Measurements from ENCODE around the gene RALGAPB. TPM values are rescaled to one million over a fixed set of nuclear protein-coding genes. Genes with fewer than 3 reads are reported as not detected.
"Not testable (repeated sequence)": the region's sequence is repeated elsewhere in the genome, so short reads cannot be mapped to it uniquely, and the experiment has no call there.

RALGAPB gene
- polyA plus RNA-seq, 1 donor: 20.0 TPM

DNA sequence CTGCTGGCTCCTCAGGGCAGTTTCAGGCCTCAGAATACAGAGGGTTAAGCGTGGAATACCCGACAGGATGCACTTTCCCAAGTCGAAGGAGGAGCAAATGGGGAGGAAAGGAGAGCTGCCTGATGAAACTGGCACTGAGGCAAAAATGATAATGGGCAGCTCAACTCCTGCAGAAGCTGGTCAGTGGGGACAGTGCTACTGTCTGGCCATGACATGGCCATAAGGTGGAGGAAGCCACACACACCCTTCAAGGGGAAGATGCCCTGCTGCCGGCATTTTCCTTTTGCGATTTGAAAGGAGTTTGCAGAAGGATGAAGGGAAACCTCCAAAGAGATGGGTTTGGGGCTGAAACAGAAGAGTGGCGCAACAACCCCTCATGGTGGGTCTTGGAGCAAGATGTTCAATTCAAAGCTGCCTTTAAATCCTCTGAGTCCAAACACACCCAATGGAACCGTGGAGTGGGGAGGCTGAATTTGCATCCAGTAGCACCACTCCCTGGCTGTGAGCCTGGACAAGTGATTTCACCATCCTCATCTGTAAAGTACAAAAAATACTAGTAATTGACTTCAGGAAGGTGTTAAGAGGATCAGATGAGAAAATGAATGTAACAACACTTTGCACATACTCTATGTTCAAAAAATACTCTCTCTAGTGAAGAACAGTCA lies 111.6 kb downstream of the RALGAPB start:
- DNase-seq (ENCODE audit: low read depth): no peak

DNA sequence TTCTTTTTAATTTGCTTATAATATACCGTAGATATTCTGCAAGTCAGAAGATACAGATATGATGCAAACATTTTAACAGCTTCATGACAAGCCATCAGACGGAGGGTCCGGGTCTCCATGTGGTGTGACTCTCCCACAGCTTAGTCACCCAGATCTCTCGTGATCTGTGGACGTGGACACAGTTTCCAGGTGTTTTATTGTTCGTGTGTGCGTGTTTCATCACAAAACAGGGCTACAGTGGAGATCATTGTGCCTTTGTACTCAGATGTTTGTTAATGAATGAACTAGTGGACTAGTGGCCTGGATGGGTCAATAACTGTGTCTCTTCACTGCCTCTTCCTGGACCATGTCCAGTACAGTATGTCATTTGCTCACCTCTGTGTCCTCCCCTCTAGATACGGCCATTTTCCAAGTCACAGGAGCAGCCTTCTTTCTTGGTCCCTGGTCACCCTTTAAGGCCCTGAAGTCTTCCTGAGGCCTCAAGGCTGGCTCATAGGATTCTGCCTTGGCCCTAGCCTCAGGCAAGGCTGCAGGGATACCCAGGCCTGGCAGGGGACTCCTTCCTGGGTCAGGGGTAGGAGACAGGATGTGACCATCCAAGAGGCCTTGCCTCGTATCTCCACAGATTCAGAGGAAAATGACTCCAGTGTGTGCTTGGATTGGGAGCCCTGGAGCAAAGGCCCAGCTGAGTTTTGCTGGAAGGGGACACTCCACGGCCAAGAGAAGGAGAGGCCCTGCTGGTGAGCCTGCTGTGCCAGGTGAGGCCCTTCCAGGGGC lies 112.9 kb downstream of the RALGAPB start:
- no peak for DNase-seq (ENCODE audit: low read depth)

DNA sequence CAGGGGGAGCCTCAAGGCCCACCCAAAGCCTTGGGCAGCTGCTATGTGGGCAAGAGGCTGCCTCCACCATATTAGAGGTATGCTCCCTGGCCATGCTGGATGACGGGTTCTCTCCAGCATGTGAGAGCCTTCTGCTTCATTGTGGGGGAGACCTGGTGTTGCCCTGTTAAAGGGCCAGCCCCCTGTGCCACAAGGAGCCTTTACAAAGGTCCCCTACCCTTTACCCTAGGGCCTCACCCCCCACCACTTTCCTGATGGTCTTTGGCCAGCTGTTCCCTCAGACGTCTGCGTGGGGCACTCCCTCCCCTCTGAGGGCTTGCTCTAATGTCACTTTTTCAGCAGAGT lies 113.5 kb downstream of the RALGAPB start:
- DNase-seq (ENCODE audit: low read depth): no peak

DNA sequence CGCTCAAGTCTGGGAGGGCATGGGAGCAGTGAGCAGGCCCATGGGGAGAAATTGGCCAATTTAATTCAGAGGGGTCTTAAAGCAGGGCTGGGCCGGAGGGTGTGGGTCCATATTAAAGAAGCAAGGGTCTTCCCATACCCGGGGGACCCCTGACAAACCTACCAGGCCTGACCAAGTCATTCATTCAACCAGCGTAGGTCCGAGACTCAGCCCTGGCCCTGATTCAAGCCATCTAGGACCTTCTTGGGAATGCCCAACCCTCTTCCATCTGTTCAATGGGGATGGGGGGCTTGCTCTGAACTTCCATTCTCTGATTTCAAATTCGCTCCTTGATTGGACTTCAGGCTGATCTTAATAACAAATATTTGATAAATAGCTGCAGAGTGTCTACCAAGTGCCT lies 115.7 kb downstream of the RALGAPB start:
- DNase-seq (ENCODE audit: low read depth): no peak

DNA sequence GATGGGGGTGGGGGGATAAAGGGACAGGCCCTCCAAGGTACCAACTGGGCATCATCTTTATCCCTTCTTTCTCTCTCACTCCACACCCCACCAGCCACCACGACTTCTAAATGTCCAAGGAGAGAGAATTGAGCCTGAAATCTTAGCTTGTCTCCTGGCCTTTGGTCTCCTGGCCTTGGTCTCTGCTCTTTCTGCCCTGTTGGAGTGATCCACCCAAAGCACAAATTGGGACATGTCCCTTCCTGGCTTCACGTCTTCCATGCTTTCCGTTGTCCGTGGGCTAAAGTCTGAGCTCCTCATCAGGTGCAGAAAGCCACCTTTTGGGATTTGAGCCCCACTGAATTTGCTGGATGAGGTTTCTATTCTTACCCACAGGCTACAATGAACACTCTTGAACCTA lies 116.7 kb downstream of the RALGAPB start:
- no peak for DNase-seq (ENCODE audit: low read depth)

DNA sequence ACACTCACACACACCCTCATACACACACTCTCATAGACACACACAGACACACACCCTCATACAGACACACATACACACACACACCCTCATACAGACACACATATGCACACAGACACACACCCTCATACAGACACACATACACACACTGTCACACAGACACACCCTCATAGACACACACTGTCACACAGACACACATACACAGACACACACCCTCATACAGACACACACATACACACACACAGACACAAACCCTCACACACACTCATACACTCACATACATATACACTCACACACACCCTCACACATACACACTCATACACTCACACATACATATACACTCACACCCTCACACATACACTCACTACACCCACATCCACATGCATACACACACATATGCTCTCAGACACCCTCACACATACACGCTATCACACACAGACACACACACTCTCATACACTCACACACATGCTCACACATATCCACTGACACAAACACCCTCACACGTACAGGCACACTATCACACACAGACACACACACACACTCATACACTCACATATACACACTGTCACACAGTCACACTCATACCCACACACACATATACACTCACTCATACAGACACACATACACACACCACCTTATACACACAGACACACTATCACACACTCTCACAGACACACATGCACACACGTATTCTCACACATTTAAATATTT lies 117.5 kb downstream of the RALGAPB start:
- DNase-seq (ENCODE audit: low read depth): no peak

DNA sequence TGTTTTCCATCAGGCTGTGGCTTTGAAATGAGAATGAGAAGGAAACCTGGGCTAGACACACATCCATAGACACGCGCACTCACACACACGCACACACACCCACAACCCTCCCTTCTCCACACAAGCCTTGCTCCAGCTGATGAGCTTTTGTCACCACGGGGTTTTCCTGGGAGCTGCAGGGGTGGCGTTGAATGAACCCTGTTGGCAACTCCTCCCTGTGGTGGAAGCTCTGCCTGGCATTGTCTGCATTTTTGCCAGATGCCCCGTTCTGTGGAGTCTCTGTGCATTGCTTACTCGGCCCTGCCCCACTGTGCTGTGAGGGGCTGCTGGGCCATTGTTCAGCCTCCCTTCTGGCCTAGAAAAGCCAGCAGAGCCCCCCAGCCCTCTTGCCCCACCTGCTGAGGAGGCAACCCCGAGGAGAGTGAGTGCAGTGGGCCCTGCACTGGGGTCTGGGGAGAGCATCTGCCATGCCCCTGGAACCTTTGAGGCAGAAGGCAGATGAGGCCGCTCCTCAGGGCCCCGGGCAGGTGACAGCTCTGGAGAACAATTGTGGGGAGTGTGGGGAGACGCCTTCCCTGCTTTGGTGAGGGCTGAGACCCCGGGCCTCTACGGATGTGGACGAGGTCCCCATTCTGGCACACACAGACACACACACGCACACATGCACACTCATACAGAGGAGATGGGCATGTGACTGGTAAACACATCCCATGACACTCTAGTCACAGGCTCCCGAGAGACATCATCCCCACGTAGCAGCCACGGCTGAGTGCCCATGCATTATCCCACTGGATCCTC lies 118.2 kb downstream of the RALGAPB start:
- no peak for DNase-seq (ENCODE audit: low read depth)

DNA sequence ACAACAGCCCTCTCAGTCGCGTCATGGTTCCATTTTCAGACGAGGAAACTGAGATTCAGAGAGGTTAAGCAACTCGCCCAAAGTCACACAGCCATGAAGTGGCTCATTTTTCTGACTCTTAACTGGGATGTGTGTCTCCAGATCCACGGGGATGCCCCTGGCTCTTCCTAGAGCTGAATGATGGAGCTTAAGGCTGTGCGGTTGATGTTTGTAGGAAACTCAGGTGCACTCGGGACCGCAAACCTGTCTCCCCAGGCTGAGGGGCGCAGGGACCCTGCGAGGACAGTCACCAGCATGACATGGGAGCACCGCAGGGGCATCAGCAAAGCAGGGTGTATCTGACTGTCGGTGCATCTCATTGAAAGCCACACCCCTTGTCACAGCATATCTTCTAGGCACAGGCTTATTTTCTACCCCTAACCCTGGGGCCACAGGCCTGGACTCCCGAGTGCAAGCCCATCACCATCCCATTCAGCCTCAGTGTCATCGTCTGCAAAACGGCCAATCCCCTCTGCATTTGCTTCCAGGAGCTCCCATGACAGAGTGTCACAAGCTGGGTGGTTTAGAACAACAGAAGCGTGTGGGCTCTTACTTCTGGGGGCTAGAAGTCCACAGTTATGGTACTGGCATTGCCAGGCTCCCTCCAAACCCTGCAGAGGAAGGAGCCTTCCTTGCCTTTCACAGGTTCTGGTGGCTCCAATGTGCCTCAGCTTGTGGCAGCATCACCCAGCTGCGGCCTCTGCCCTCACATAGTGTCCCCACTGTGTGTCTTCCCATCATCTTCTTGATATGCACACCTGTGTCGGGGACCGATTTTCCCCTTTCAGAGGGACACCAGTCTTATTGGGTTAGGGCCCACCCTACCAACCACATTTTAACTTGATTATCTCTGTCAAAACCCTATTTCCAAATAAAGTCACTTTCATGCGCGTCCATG lies 119.1 kb downstream of the RALGAPB start:
- no peak for DNase-seq (ENCODE audit: low read depth)

DNA sequence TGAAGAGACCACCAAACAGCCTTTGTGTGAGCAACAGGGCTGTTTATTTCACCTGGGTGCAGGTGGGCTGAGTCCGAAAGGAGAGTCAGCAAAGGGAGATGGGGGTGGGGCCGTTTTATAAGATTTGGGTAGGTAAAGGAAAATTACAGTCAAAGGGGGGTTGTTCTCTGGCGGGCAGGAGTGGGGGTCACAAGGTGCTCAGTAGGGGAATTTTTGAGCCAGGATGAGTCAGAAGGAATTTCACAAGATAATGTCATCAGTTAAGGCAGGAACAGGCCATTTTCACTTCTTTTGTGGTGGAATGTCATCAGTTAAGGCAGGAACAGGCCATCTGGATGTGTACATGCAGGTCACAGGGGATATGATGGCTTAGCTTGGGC lies 119.8 kb downstream of the RALGAPB start:
- DNase-seq (ENCODE audit: low read depth): not testable (repeated sequence)

DNA sequence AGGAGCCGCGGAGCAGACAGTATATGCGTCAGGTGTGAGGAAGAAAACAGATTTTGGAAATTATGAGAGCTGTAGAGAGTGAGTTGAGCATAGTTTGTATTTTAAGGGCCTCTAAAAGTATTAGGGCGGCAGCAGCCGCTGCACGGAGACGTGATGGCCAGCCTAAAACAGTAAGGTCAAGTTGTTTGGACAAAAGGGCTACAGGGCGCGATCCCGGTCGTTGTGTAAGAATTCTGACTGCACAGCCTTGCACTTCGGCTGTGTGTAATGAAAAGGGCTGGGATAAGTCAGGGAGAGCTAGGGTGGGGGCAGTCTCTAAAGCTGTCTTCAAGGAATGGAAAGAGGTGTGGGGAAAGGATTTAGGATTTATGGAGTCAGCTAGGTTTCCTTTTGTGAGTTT lies 121.6 kb downstream of the RALGAPB start:
- DNase-seq (ENCODE audit: low read depth): not testable (repeated sequence)

DNA sequence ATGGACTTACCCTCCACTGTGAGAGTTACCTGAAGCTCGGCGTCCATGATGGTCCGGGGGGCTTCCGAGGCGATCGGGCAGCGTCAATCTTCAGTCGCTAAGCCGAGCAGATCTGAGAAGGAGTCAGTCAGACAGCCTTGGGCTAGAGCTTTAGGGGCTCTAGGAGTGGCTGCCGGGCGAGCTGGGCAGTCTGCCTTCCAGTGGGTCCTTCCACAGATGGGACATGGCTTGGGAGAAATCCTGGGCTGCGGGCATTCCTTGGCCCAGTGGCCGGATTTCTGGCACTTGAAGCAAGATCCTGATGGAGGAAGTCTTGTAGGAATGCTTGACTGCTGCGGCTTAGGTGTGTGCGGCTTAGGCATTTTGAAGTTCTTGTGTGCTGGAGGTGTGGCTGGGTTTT lies 123.2 kb downstream of the RALGAPB start:
- DNase-seq (ENCODE audit: low read depth): not testable (repeated sequence)

DNA sequence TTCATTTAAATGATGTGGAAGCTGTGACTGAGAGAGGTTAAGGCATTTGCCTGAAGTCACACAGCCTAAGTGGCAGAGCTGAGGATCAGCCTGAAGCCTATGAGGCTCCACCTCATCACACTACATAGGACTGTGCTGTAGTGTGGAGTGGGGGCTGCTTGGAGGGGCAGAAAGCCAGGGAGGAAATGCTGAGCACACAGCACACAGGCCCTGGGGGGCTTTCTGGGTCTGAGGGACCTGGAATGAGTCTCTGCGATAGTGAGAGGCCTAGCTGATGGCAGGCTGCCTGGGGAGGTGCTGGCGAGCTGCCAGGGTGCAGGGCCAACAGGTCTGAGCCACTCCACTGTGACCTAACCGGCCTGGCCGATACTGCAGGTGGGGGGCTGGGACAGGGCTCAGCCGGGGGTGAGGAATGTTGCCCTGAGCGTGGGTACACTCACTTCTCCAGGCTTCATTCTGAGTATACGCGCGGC lies 126.8 kb downstream of the RALGAPB start:
- no peak for DNase-seq (ENCODE audit: low read depth)

DNA sequence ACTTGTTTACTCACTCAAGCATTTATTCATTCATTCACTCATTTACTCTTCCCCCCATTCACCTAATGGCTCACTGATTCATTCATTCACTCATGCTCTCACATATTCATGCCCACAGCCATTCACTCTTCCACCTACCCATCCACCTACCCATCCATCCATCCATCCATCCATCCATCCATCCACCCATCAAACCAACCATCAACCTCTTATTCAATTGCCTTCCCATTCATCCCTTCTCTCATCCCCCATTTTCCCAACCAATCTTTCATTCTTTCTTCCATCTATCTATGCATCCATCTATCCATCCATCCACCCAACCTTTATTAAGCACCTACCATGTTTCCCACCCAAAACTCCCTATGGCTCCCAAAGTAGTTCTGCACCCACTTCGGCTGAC lies 127.4 kb downstream of the RALGAPB start:
- no peak for DNase-seq (ENCODE audit: low read depth)

DNA sequence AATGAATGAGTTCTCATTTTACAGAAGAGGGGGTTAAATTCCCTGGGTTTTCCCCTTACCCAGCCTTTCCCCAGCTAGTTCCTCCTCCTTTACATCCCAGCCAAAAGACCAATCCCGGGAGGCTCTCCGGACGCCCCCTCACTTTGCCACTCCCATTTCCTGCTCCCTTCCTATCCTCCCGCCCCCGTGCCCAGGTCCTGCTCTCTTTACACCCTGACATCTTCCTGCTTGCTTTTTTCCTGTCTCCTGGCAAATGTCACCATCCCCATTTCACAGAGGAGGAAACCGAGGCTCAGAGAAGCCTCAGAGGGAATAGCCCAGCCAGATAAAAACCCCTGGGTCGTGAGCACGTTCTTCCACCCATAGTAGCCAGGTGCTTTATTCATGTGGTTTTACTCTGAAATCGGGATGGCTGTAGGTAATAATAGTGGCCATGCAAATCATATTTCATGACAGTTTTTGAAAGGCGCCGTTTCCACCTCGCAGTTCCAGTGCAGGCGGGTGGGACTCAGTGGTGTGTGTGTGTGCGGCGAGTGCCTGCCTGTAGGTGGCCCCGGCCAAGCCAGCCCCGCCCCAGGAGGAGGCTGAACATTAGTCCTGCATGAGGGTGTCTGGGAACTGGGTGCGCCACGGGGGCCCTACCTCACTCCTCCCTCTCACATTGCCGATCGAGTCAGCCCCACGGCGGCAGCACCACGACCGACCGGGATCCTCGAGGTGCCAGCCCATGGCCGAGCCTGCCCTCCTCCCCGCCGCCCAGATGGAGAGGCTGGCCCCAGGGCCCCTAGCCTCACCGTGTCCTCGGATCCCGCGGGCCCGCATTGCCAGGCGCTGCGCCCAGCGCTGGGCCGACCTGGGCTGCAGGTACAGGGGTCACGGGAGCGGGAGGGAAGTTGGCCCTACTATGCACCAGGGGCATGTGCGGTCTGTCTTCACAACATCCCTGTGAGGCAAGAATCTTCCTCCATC lies 128.9 kb downstream of the RALGAPB start, which contains the start of gene ARHGAP40:
Gene ARHGAP40 (plus strand): TSS at position 594 of the 969 bp plus-strand sequence.
- DNase-seq (ENCODE audit: low read depth): no peak

DNA sequence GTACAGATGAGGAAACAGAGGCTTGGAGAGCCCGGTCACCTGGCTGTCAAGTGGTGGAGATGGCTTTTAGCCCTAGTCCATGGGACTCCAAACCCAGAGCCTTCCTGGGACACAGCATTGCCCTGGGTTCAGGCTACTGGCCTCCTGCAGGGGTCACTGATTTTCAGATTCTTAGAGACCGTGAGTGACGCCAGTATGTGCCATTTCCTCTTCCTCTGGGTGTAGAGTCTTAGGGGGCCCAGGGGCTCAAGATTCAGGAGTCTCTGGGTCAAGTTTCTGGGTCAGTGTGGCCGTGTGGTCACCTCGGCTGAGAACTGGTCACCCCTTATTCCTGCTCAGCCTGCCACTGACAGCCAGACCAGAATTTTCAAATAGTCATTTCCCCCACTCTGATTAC lies 129.5 kb downstream of the RALGAPB start:
- DNase-seq (ENCODE audit: low read depth): no peak

DNA sequence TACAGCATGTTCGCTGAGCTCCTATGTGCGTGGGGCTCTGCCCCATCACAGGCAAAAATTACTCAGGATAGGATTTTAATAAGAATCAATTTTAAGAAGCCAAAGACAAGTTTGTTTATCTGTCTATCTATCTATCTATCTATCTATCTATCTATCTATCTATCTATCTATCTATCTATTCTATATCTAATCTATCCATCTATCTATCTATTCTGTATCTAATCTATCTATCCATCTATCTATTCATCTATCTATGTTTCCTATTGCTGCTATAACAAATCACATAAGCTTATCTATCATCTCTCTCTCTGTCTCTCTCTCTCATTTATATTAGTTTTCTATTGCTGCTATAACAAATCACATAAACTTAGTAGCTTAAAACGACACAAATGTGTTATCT lies 130.6 kb downstream of the RALGAPB start:
- no peak for DNase-seq (ENCODE audit: low read depth)

DNA sequence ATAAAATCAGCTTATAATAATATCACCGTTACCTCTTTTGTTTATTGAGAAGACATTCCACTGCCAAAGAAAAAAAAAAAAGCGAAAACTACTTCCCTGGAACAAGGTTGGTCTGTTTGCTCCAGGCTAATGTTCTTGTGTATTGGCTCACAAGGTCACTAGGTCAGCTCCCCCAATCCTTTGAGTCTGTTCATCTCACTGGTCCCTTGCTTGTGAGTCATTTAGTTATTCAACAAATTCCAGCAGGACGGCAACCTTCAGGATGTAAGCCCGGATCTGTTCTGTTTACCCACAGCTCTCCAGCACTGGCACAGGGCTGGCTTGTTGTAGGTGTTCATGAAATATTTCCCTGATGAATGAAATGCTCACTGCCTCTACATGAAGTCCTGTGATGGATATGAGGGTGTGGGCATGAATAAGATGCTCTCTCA lies 132.2 kb downstream of the RALGAPB start:
- no peak for DNase-seq (ENCODE audit: low read depth)

DNA sequence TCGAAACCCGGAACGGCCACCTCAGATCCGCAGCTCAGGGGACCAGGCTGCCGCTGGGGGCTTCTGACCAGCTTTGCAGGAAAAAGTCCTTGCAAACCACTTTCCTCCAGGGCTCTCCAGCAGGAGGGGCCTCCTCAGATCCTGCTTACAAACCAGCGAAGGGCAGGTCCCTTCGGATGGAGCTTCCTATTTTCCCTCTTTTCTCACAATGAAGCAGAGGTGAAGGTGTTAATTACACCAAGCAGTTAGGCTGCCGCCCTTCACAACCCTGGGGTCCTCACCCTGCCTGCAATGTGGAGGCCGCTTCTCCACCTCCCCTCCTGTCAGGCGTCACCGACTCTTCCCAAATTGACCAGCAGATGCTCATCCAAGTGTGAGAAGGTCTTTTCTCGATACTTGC lies 134.7 kb downstream of the RALGAPB start:
- DNase-seq (ENCODE audit: low read depth): no peak

DNA sequence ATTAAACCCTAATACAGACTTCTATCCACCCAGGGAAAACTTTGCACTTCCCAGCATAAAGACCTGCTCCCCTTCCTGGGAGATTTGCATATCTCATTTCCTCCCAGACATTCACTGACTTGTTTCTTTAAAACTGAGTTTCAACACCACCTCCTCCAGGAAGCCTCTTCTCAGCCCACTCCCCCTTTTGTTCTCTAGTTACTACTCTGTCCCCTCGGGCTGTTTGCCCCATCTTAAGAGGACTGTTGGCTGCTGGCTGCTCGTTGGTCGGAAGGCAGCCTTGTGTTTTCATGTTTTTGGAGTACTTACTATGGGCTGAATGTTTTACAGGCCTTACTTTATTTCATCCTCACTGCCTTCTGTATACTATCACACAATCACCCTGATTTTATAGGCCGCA lies 135.5 kb downstream of the RALGAPB start:
- DNase-seq (ENCODE audit: low read depth): no peak

DNA sequence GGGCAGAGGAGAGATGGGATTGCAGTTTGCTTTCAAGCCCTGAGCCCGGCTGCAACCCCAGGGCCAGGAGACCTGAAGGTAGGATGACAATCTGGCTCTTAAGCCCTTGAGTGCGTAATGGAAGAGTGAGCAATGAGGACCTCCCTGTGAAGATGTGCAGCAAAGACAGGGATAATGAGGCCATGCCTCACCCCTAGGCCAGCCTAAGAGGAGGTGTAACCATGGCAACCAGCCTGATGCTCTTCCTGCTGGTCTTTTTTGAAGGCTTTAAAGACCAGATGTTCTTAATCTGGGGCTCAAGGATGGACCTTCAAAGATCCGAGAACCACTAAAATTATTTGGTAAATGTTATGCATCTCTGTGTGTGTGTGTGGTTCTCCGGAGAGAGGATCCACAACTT lies 137.2 kb downstream of the RALGAPB start:
- DNase-seq (ENCODE audit: low read depth): no peak

Measured in forelimb muscle (tissue), 1 donor.